SK-N-SH (cell line): Measurements from ENCODE around the gene IQCE.
A peak's percentile ranks its signal among the peaks of the same experiment; 100 is the strongest.

Experiments
- CTCF ChIP-seq: fragments of 200-600 bp; sonication (generic); IDR thresholded peaks from 2 replicates; pipeline ENCODE4 v1.6.1; 2017; ENCODE audit warnings: antibody characterized with exemption, mild to moderate bottlenecking, moderate library complexity
- ELF1 ChIP-seq: IDR thresholded peaks from 2 replicates; pipeline ENCODE4 v1.4.0; 2012
- EP300 ChIP-seq, 2 experiments: IDR thresholded peaks; 2 replicates each; pipeline versions ENCODE4 v1.4.0 to v1.6.1; 2012; ENCODE audit warnings: borderline replicate concordance in 1 of 2, low read depth in 1 of 2, low read length in 1 of 2
- GABPA ChIP-seq: IDR thresholded peaks from 2 replicates; pipeline ENCODE4 v1.4.0; 2012; ENCODE audit warnings: low read depth, mild to moderate bottlenecking
- MAX ChIP-seq: IDR thresholded peaks from 2 replicates; pipeline ENCODE4 v1.4.0; 2012; ENCODE audit warnings: low read depth
- POLR2AphosphoS5 ChIP-seq: IDR thresholded peaks from 2 replicates; pipeline ENCODE4 v1.6.1; 2012; ENCODE audit warnings: low read depth, low read length
- RFX5 ChIP-seq: IDR thresholded peaks from 2 replicates; pipeline ENCODE4 v1.6.1; 2012; ENCODE audit warnings: mild to moderate bottlenecking, improper control_type of control experiment, low read length
- TCF12 ChIP-seq: IDR thresholded peaks from 2 replicates; pipeline ENCODE4 v1.4.0; 2012
- TF ChIP-seq, protein P1 (sequence below): IDR thresholded peaks from 2 replicates; pipeline ENCODE4 v1.4.0; 2012; ENCODE audit warnings: low read depth, borderline replicate concordance

DNA sequence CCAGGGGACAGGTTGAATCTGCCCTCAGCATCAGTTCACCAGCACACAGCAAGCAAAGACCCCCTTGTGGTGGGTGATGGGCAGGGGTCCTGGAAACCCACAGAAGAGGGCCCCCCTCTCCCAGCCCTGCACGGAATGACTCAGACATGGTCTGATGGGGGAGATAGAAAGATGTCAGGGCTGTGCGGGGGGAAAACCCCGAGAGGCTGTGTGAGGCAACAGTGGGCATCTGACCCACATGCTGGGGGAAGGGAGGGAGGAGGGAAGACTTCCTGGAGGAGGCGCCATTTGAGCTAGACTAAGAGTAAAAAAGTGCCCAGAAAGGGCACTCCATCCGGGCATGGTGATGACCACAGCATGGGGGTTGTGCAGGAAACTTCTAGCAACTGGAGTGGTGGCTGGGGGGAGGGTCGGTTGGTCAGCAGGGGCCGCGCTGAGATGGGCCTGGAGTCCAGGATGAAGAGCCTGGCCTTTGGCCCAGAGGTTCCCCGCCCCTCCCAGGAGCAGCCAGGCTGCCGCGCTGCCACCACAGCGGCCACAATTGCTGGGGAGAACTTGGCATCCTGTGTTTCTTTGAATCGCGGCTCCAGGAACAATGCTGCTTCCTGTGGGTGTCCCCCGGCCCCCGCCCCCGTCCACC lies 36.7 kb upstream of the IQCE start:
- TF ChIP-seq ELF1 (no peak), CTCF (no peak; the same call in 1 of the 2 replicates), RFX5 (no peak), EP300 (IDR thresholded peaks at IDR 0.05; ENCODE audit: borderline replicate concordance in 1 of 2, low read depth in 1 of 2, low read length in 1 of 2) (peak in 1 of 2 experiments; percentile 21; a peak in 1 of 4 replicates), POLR2AphosphoS5 (no peak), TCF12 (peak; percentile 17; the same call in 1 of the 2 replicates), MAX (no peak), GABPA (no peak)
- TF ChIP-seq, protein P1, sequence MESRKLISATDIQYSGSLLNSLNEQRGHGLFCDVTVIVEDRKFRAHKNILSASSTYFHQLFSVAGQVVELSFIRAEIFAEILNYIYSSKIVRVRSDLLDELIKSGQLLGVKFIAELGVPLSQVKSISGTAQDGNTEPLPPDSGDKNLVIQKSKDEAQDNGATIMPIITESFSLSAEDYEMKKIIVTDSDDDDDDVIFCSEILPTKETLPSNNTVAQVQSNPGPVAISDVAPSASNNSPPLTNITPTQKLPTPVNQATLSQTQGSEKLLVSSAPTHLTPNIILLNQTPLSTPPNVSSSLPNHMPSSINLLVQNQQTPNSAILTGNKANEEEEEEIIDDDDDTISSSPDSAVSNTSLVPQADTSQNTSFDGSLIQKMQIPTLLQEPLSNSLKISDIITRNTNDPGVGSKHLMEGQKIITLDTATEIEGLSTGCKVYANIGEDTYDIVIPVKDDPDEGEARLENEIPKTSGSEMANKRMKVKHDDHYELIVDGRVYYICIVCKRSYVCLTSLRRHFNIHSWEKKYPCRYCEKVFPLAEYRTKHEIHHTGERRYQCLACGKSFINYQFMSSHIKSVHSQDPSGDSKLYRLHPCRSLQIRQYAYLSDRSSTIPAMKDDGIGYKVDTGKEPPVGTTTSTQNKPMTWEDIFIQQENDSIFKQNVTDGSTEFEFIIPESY = no peak
